ENCODE results near the gene TRIM3.
A peak's percentile ranks its signal among the peaks of the same experiment; 100 is the strongest.

TRIM3 gene

GRCh38 chr11:6437993-6438392, 35.7 kb downstream of the TRIM3 start:
- Histone ChIP-seq H3K4me3 (ENCODE audit: low read length) (no peak overlapping the region), H3K9me2 (replicated peaks; ENCODE audit: control insufficient read depth, low read length) (no peaks in the 10 kb centered on the region), H3K4me1 (ENCODE audit: control insufficient read depth, low read length) (peaks cover 39% of the 10 kb centered on the region), H3K79me2 (ENCODE audit: control insufficient read depth, low read length) (no peaks in the 10 kb centered on the region), H4K20me1 (ENCODE audit: control insufficient read depth, insufficient read depth, low read depth, low read length) (no peaks in the 10 kb centered on the region), H3K4me2 (ENCODE audit: low read length) (no peak overlapping the region), H3K36me3 (ENCODE audit: control insufficient read depth, low read length) (no peaks in the 10 kb centered on the region), H3K27ac (ENCODE audit: low read depth, low read length) (no peak overlapping the region), H3K9me3 (ENCODE audit: control insufficient read depth, insufficient read depth, low read length) (no peaks in the 10 kb centered on the region), H3F3A (ENCODE audit: control insufficient read depth, insufficient read depth) (no peaks in the 10 kb centered on the region), H3K27me3 (ENCODE audit: control insufficient read depth, low read length) (no peaks in the 10 kb centered on the region; the same call in 1 of the 2 replicates)
- TF ChIP-seq CTCF (IDR thresholded peaks at IDR 0.05; ENCODE audit: low read depth, low read length, poor library complexity, severe bottlenecking): no peak
- no peak for TF ChIP-seq EZH2phosphoT487 (IDR thresholded peaks at IDR 0.05; ENCODE audit: borderline replicate concordance, low read length)

- Histone ChIP-seq H3F3A (ENCODE audit: control insufficient read depth, insufficient read depth) (no peaks in the 10 kb centered on the region), H3K9me2 (replicated peaks; ENCODE audit: control insufficient read depth, low read length) (no peaks in the 10 kb centered on the region), H3K27ac (ENCODE audit: low read depth, low read length) (no peak overlapping the region), H3K27me3 (ENCODE audit: control insufficient read depth, low read length) (no peaks in the 10 kb centered on the region; the same call in 1 of the 2 replicates), H3K36me3 (ENCODE audit: control insufficient read depth, low read length) (no peaks in the 10 kb centered on the region), H4K20me1 (ENCODE audit: control insufficient read depth, insufficient read depth, low read depth, low read length) (no peaks in the 10 kb centered on the region), H3K4me2 (ENCODE audit: low read length) (no peak overlapping the region), H3K4me3 (ENCODE audit: low read length) (no peak overlapping the region), H3K79me2 (ENCODE audit: control insufficient read depth, low read length) (no peaks in the 10 kb centered on the region), H3K9me3 (ENCODE audit: control insufficient read depth, insufficient read depth, low read length) (no peaks in the 10 kb centered on the region), H3K4me1 (ENCODE audit: control insufficient read depth, low read length) (peaks cover 39% of the 10 kb centered on the region)
- TF ChIP-seq EZH2phosphoT487 (IDR thresholded peaks at IDR 0.05; ENCODE audit: borderline replicate concordance, low read length): no peak
- TF ChIP-seq CTCF (IDR thresholded peaks at IDR 0.05; ENCODE audit: low read depth, low read length, poor library complexity, severe bottlenecking): no peak
These were observed 36.3 kb downstream of the TRIM3 start for GRCh38 chr11:6437423-6437822.

- Histone ChIP-seq H3K4me1 (ENCODE audit: control insufficient read depth, low read length) (peaks cover 38% of the 10 kb centered on the region), H3K27me3 (ENCODE audit: control insufficient read depth, low read length) (peaks cover 2% of the 10 kb centered on the region), H3K4me3 (ENCODE audit: low read length) (no peak overlapping the region), H4K20me1 (ENCODE audit: control insufficient read depth, insufficient read depth, low read depth, low read length) (no peaks in the 10 kb centered on the region), H3K79me2 (ENCODE audit: control insufficient read depth, low read length) (no peaks in the 10 kb centered on the region), H3K36me3 (ENCODE audit: control insufficient read depth, low read length) (no peaks in the 10 kb centered on the region), H3K9me2 (replicated peaks; ENCODE audit: control insufficient read depth, low read length) (no peaks in the 10 kb centered on the region), H3K4me2 (ENCODE audit: low read length) (peak overlapping the region; percentile 2; the same call in 1 of the 2 replicates), H3F3A (ENCODE audit: control insufficient read depth, insufficient read depth) (no peaks in the 10 kb centered on the region), H3K27ac (ENCODE audit: low read depth, low read length) (no peak overlapping the region), H3K9me3 (ENCODE audit: control insufficient read depth, insufficient read depth, low read length) (no peaks in the 10 kb centered on the region)
- TF ChIP-seq EZH2phosphoT487 (IDR thresholded peaks at IDR 0.05; ENCODE audit: borderline replicate concordance, low read length) (no peak), CTCF (IDR thresholded peaks at IDR 0.05; ENCODE audit: low read depth, low read length, poor library complexity, severe bottlenecking) (no peak)
These were observed 39.6 kb downstream of the TRIM3 start for GRCh38 chr11:6433998-6434660.
